Kidney capillary endothelial cell (primary cell): ENCODE results near the gene ZNF71.

ENCODE experiments used
- DNase-seq: peaks from one replicate; pipeline ENCODE4 v3.0.0-alpha.2; 2018; ENCODE audit warnings: low spot score

The ZNF71 gene

DNA sequence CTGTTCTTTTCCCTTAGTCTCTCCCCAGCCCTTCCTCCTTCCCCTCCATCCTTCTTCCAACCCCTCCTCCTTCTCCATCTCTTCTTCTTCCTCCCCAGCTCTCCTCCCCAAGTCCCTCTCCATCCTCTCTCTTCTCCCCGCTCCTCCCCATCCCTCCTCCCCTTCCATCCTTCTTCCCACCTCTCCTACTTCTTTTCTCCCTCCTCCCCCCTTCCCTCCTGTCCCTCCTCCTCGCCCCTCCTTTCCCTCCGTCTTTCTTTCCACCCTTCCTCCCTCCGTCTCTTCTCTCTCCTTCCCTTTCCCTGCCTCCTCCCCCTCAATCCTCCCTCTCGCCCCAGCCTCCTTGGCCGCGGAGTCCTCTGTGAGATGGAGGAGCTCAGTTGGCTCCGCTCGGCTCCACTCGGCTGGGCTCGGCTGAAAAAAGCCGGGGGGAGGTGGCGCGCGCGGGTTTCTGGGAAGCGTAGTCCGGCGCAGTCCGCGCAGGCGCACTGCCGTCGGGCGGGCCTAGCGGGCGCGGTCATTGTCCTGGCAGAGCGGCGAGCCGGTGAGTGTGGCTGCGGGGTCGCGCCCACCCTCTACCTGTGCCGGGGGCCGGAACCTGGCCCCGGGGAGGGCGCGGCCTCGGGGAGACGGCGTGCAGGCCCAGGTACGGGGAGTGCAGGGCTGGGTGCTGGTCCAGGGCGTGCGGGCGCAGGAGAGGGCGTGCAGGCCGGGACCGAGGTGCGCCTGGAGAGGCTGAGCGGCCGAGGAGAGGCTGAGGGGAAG lies at the start of gene ZNF71:
Gene ZNF71, plus strand, starts transcription at position 520 of the 765 bp plus-strand sequence. CDS start 6,257 bp downstream, outside the sequence.
- DNase-seq, result peak; percentile 77

DNA sequence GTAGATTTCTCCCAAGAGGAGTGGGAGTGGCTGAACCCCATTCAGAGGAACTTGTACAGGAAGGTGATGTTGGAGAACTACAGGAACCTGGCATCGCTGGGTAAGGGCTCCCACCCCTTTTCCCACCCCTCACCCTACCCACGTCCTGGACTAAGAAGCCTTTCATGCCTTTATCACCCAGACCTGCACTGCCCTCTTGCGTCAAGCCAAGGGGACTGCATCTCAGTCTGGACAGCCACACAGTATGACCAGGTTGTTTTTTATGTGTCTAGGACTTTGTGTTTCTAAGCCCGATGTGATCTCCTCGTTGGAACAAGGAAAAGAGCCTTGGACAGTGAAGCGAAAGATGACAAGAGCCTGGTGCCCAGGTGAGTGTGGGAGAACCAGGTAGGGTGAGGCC lies 47.6 kb upstream of the ZNF71 start:
- DNase-seq, result no peak

DNA sequence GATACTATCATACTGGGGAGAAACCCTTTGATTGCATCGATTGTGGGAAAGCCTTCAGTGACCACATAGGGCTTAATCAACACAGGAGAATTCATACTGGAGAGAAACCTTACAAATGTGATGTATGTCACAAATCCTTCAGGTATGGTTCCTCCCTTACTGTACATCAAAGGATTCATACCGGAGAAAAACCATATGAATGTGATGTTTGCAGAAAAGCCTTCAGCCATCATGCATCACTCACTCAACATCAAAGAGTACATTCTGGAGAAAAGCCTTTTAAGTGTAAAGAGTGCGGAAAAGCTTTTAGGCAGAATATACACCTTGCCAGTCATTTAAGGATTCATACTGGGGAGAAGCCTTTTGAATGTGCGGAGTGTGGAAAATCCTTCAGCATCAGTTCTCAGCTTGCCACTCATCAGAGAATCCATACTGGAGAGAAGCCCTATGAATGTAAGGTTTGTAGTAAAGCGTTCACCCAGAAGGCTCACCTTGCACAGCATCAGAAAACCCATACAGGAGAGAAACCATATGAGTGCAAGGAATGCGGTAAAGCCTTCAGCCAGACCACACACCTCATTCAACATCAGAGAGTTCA lies 40.7 kb upstream of the ZNF71 start:
- no peak for DNase-seq

DNA sequence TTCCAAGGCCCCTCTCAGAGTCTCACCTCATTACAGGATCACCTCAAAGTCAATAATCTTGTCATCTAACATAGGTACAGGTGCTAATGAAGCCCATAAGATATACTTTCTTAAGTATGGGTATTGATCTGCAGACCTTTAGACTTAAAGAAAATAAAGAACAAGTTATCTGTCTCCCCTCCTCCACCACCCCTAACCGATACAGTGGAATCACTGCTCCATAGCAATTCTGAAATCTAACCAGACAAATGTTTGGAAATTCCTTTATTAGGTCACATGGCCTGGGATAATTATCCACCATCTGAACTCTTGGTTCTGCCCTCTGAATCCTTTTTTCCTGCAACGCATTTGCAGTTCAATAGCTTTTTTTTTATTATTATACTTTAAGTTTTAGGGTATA lies 32.3 kb upstream of the ZNF71 start:
- no peak for DNase-seq

DNA sequence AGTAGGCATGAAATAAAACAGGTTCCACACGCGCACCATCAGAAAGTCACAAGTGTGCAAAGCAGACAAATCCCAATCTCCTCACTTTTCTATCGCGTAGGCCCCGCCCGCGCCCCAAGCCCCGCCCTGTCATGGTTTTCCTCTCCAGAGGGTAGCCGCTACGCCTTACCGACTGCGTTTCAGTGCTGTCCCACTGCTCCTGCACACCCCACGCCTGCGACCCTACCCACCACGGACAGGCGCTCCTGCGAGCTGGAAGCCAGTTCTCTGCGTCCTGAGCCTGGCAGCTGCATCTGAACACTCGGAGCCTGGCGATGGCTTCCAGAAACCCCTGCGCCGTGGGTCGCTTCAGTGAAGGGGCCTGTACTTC lies 28.2 kb upstream of the ZNF71 start:
- DNase-seq, result peak; percentile 27

DNA sequence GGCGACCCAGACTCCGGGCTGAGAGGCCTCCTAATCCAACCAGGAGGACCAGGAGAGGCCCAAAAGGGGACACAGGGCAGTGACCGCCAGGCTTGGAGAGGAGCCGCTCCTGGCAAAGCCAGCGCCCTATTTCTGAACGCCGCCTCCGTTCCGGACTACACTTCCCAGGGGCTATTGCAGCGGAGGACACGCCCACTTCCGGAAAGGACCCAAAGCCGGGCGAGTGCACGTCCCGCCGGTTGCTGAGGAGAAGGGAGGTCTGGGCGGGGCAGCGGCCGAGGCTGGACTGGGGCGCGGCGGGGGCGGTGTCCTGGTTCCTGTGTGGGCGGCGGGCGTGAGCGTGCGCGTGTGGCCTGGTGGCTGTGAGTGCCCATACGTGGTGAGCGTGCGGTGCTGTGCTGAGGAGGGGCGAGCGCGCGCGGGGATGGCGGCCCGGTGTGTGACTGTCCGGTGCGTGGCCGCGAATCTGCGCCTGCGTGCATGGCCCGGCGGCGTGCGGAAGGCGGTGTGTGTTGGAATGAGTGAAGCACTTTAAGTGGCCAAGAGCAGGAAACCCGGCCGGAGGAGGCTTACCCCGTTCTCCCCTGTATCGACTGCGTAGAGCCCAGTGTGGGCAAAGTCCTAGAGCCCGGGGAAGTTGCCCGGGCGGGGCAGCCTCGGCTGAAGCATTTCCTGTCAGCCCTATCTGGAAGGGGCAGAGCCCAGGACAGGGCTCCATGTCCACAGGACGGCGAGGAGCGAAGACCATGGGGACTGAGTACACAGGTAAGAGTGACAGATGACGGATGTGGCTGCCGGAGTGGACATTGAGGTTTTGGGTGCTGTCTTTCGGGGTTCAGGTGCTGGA lies 27.6 kb upstream of the ZNF71 start, which contains the start of gene ZNF470:
Gene ZNF470, plus strand, starts transcription at position 195 of the 847 bp plus-strand sequence. CDS start 2,844 bp downstream, outside the sequence.
- peak; percentile 77 for DNase-seq

DNA sequence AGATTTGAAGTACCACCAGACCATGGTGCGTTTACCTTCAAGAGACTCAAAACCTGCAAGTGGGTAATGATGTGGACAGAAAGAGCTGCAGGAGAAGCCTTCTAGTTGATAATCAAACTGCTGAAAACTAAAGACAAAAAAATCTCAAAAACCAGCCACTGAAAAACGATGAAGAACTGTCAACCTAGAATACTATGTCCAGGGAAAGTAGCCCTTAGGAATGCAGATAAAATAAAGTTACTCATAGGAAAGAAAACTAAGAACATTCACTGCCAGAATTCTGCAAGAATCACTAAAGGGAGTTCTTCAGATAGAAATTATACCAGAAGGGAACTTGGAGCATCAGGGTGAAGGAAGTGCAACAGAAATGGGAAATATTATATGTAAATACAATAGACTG lies 22.5 kb upstream of the ZNF71 start:
- DNase-seq, result no peak

DNA sequence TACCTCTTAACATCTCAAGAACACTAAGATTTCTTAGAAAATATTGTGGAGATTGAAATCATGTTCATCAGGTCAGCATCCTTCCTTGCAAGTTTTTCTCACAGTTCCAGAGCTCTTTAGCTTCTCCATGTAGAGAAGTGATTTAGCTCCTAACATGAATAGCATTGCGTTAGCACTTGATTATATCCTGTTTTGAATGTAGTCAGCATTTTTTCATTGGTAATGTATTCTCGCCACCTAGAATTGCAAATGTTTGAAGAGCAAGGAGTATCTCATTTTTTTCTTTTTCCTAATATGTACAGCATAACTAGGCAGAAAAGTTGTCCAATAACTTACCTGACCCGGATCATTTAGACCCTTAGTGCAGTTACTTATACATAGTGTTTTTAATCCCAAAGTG lies 21.2 kb upstream of the ZNF71 start:
- DNase-seq, result no peak

DNA sequence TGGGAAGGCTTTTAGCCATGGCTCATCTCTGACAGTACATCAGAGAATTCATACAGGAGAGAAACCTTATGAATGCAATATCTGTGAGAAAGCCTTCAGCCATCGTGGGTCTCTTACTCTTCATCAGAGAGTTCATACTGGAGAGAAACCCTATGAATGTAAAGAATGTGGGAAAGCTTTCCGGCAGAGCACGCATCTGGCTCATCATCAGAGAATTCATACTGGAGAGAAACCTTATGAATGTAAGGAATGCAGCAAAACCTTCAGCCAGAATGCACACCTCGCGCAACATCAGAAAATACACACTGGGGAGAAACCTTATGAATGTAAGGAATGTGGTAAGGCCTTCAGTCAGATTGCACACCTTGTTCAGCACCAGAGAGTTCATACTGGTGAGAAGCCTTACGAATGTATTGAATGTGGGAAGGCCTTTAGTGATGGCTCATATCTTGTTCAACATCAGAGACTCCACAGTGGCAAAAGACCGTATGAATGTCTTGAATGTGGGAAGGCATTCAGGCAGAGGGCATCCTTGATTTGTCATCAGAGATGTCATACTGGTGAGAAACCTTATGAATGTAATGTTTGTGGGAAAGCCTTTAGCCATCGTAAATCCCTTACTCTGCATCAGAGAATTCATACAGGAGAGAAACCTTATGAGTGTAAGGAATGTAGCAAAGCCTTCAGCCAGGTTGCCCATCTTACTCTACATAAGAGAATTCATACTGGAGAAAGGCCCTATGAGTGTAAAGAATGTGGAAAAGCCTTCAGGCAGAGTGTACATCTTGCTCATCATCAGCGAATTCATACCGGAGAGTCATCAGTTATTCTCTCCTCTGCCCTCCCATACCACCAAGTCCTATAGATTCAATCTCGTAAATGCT lies 17.1 kb upstream of the ZNF71 start:
- DNase-seq, result no peak

DNA sequence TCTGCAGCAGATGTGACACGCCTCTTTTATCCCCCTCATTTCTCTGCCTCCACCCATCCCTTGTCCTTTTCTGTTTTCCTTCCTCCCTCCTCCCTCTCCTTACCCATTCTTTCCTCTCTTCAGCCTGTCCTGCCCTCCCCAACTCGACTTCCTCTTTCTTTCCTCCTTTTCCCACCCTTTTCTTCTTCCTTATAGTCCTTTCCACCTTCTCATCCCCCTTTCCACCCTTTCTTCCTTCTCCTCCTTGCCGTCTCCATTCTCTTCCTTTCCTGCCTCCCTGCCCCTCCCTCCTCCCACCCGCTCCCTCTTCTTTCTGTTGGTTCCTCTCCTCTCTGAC lies 688 bp upstream of the ZNF71 start:
- DNase-seq, result no peak

DNA sequence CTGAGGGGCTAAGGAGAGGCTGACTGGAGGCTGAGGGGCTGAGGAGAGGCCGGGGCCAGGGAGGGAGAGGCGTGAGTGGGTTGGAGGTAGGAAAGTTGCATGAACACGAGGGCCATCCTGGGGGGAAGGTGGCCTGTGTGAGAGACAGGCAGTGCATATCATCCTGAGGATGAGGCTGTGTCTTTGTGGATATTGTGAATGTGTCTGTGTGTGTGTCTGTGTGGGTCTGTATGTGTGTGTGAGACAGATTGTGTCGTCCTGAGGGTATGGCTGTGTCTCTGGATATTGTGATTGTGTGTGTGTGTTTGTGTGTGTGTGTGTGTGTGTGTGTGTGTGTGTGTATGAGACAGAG lies 422 bp downstream of the ZNF71 start:
- DNase-seq, result peak; percentile 12

DNA sequence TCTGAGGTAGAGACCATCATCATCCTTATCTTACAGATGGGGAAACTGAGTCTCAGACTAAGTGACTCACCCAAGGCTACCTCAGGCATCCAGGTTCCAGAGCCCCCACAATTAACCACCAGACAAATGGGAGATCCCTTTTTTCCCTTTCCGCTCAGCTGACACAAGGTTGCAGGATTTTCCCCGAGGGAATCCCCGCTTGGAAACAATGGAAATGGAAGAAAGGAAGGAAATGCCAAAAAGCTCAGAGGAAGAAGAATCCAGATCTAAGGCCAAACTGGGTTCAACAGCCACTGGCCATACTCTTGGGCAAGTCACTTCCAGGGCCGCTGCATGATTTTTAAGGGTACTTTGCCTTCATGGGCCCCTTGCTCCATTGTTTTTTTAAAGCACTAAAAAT lies 1.6 kb downstream of the ZNF71 start:
- DNase-seq, result peak; percentile 1

DNA sequence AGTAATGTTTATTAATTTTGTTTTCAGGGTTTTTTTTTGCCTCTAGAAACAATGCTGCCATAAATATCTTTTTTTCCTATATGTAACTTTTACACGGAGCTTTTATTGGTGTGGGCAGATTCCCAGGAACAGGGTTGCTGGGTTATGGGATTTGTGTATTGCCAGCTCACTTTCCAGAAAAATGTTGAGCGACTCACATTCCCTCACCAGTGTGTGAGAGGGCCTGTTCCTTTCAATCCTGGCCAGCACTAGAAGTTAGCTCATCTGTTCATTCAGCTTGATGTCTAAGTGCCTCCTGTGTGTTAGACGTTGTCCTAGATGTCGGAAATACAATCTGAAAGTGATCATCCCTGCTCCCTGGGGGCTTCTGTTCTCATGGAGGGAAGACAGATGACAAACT lies 2.6 kb downstream of the ZNF71 start:
- no peak for DNase-seq

DNA sequence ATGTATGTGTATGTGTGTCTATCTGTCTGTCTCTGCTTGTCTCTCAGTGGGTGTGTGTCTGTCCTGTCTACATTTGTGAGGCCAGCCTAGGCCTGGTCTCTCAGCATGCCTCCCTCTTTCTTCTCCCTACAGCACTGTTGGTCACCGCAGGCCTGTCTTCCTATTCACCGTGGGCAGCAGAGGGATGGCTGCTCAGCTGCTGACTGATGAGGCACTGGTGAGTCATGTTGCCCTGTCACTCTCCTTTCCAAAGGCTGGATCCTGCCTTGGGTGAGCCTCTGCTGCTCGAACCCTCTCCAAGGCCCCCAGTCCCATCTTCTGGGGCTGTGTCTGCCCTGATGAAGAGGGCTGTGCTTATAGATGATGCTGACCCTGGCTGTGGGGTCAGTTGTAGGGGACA lies 6.3 kb downstream of the ZNF71 start:
- DNase-seq, result no peak

DNA sequence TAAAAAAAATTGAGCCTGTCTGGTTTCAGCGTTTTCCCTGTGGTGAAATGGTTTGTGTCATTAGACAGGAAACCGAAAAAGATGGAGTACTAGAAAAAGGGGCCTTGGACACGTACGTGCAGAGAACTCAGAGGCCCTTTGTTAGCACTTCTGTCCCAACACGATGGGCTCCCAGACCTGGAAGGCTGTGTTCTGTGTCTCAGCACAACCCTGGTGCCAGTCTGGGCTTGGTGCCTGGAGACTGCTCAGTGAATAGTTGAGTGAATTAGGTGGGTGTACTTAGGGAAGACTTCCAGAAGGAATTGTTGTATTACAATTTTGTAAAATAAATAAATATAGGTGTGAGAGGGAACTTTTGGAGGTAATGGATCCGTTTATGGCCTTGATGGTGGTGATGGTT lies 8.7 kb downstream of the ZNF71 start:
- DNase-seq, result no peak

DNA sequence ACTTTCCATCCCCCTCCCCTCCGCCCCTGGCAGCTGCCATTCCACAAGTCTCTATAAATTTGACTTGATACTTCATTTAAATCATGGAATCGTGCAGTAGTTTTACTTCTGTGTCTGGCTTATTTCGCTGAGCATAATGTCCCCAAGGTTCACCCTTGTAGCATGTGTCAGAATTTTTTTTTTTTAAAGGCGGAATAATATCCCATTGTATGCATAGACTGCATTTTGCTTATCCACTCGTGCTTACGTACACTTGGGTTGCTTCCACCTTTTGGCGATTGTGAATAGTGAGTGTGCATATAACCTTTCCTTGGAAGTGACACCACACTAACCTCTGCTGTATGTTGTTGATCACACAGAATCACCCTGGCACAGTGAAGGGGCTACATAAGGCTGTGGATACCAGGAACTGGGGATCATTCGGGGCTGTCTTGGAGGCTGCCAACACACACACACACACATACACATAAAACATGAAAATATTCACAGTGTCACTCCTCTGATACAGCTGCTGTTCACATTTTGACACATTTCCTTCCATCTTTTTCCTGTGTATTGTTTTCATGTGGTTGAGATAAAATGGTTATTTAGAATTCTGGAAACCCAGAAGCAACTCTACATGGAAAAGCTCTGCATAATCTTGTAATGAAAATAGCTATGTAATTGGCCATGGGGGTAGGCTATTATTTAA lies 13.3 kb downstream of the ZNF71 start:
- DNase-seq, result no peak

DNA sequence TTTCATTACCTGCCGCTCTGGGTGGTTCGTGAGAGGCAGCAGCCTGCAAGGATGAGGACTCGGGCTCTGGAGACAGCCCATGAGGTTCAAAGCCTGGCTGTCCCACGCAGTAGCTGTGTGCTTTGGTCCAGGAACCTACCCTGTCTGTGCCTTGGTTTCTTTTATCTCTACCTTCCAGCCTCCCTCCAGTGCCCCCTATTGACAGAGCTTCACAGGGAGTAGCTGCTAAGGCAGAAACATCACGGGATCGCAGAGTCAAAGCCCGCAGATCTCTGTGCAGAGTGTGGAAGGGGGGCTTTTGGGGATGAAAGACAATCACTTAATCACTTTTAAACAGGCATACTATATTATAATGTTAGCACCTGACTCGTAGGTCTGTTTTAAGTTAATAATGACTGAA lies 16.2 kb downstream of the ZNF71 start:
- DNase-seq, result no peak

DNA sequence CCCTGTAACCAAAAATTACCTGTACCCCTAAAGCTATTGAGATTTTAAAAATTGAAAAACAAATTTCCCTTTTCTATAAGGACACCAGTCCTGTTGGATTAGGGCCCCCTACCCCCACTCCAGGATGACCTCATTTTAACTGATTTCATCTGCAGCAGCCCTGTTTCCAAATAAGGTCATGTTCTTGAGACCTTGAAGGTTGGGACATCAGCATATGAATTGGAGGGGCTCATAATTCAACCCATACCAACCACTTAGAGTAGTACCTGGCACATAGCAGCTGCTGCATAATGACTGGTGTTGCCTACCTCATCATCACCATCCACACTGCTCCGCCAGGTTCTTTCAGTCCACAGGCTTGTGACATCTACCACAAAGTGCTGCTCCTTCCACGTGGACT lies 17.6 kb downstream of the ZNF71 start:
- DNase-seq, result no peak

DNA sequence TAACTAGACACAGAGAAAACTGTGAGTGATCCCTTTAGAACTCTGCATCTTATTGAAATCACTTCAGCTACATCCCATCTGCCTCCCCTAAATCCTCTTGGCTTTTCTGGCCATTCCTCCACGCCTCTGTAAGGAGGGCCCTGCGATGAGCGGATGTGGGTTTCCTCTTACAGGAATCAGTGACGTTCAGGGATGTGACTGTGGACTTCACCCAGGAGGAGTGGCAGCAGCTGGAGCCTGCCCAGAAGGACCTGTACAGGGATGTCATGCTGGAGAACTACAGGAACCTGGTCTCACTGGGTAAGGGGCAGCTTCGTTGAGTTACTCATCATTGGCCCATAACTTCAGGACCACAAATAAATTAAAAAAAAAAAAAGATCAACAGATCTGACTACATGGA lies 18.5 kb downstream of the ZNF71 start:
- no peak for DNase-seq

DNA sequence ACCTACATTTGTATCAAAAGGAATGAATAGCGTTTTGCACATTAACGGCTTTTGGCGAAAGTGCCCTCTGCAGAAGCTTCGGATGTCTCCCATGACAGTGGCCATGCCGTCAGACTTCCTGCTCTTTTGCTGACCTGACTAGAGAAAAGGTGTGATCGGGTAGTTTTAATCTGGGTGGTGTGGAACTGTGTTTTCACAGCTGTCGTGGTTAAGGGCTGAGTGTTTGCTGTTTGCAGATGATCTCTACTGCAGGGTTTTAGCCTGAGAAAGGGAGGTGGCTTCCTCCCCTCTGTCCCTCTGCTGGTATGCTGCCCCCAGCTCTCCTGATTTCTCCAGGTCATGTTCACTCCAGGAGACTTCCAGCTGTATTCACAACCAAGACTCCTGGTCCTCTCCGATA lies 22.4 kb downstream of the ZNF71 start:
- DNase-seq, result no peak

DNA sequence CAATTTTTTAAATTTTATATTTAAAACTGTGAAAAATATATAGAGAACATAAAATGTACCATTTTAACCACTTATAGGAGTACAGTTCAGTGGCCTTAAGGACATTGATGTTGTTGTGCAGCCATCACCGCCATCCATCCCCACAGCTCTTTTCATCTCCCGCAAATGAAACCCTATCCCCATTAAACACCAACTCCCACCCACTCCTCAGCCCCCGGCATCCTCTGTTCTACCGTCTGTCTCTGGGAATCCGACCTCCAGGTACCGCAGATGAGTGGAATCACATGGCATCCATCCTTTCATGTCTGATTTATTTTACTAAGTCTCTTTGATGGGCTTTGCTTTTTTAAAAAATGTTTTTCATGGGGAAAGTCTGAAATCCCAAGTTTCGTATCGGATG lies 24.0 kb downstream of the ZNF71 start:
- DNase-seq, result no peak

DNA sequence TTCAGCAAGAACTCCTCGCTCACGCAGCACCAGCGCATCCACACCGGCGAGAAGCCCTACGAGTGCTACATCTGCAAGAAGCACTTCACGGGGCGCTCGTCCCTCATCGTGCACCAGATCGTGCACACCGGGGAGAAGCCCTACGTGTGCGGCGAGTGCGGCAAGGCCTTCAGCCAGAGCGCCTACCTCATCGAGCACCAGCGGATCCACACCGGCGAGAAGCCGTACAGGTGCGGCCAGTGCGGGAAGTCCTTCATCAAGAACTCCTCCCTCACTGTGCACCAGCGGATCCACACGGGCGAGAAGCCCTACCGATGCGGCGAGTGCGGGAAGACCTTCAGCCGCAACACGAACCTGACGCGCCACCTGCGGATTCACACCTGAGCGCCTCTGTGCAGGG lies 27.3 kb downstream of the ZNF71 start:
- DNase-seq, result no peak
